Lower leg skin (tissue), 4 donors: Measurements from ENCODE around the gene KLK1. TPM values are rescaled to one million over a fixed set of nuclear protein-coding genes. Genes with fewer than 3 reads are reported as not detected.

ENCODE experiments used
- DNase-seq, 2 donors: peaks; one replicate each; pipeline ENCODE4 v3.0.0-alpha.2; 2019; ENCODE audit warnings: low spot score in 2 of 2
- H3K4me3 ChIP-seq: fragments of 200-600 bp; sonication (generic); 2 replicates; pipeline ENCODE4 v1.5.1; 2017; ENCODE audit warnings: mild to moderate bottlenecking, low read depth; ENCODE audit not compliant: poor library complexity, severe bottlenecking
- CTCF ChIP-seq, 3 donors: fragments of 450-650 bp; IDR thresholded peaks; one replicate each; pipeline ENCODE4 v1.5.1; 2016; ENCODE audit warnings: antibody characterized with exemption in 3 of 3, mild to moderate bottlenecking in 3 of 3, moderate library complexity in 2 of 3
- POLR2A ChIP-seq, 2 donors: fragments of 450-650 bp; IDR thresholded peaks; one replicate each; pipeline ENCODE4 v1.6.1; 2016 to 2017; ENCODE audit warnings: antibody characterized with exemption in 2 of 2, mild to moderate bottlenecking in 1 of 2, moderate library complexity in 1 of 2
- WGBS, 2 donors: methylation state at CpG; one replicate each; pipeline ENCODE4 v1.1.5; 2018; 5-methylcytosine and 5-hydroxymethylcytosine counted together
- intact Hi-C: fragments of 100-400 bp; cut with DNase I; formaldehyde crosslinking; loops from one replicate; pipeline ENCODE4 v1.15.0; 2023; ENCODE audit warnings: low total_unique reads
- total RNA-seq, 4 donors: library from RNA; depleted of rRNA; stranded (reverse); fragments of >200 nt; gene quantifications; one replicate each; pipeline ENCODE4 v1.1.0, GENCODE V29; 2016

The KLK1 gene
- total RNA-seq, 4 donors from 2014 or later: 35.9 to 49.9 (median 46.6) TPM

- WGBS, 2 donors: 74 to 77% methylated on average over 10 of the region's 10 CpGs
- DNase-seq: peak in 1 of 2 donors; percentile 68
- H3K4me3 ChIP-seq: no peak overlapping the region
- intact Hi-C loops: no loop called here
- TF ChIP-seq CTCF (IDR thresholded peaks at IDR 0.05): no peak
- no peak for TF ChIP-seq POLR2A (IDR thresholded peaks at IDR 0.05)
Observed at GRCh38 chr19:50839712-50840655, 16.4 kb upstream of the KLK1 start.

DNA sequence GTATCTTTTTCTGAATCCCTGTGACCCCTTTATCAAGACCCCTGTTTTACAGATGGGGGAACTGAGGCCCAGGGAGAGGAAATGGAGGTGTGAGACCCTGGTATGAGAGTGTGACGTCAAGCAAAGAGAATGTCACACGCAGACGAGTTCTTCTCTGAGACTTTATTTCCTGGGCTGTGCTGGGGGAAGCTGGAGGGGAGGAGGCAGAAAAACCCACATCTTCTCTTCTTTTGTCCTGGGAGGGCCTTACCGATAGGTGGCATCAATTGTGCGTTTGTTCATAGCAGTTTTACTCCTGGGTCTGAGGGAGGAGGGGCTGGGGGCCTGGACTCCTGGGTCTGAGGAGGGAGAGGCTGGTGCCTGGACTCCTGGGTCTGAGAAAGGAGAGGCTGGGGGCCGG, 14.7 kb upstream of the KLK1 start:
- no peak for DNase-seq
- no peak overlapping the region for H3K4me3 ChIP-seq
- TF ChIP-seq CTCF (IDR thresholded peaks at IDR 0.05): no peak
- no peak for TF ChIP-seq POLR2A (IDR thresholded peaks at IDR 0.05)
- intact Hi-C loops: no loop called here
- WGBS, 2 donors: 16 to 30% methylated on average over 6 of the region's 6 CpGs

DNA sequence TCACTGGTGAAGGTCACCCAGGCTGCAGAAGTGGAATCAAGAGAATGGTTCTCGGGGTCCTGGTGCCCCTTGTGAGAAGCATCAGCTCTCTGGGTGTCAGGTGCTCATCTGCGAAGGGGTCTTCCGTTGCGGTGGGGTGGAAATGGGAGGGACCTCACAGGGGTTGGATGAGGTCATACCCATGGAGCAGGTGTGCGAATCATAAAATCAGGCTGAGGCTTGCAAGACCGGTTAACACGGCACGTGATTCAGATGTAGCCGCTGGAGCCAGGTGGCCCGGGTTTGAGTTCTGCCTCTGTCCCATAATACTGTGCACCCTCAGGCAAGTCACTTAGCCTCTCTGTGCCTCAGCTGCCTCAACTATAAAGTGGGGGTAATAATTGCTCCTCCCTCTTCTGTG, 13.7 kb upstream of the KLK1 start:
- 38 to 55% methylated on average over 10 of the region's 10 CpGs for WGBS, 2 donors
- no peak overlapping the region for H3K4me3 ChIP-seq
- intact Hi-C loops: no loop called here
- TF ChIP-seq POLR2A (IDR thresholded peaks at IDR 0.05) (no peak), CTCF (IDR thresholded peaks at IDR 0.05) (no peak)
- DNase-seq: no peak

DNA sequence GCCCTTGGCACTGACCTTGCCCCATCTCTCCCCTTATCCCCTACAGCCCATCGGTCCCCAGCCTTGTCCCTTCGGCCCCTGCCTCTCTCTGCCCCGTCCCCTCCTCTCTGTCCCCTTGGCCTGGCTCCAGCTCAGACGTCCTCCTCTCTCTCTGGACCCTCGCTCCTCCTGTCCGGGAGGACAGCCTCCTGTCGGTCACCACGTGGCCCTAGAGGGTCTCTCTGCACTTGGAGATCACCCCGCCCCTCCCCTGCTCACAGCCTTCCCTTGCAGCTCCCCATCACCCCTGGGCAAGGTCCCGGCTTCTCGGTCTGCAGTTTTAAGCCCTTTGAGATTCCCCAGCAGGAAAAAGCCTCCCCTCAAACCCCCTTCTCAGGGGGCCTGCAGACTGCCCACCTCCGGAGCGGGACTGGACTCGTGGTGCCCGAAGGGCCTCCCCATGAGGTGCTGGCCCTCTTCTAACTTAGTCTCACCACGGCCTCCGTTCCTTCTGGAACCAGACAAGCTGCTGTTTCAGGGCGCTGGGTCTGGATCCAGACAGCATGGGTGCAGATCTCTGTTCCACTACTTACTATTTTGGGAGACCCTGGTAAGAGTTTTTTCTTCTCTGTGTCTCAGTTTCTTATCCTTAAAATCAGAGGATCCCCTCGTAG, 13.1 kb upstream of the KLK1 start:
- 28 to 34% methylated on average over 19 of the region's 19 CpGs for WGBS, 2 donors
- no peak for DNase-seq
- no peak for TF ChIP-seq CTCF (IDR thresholded peaks at IDR 0.05)
- TF ChIP-seq POLR2A (IDR thresholded peaks at IDR 0.05): no peak
- intact Hi-C loops: no loop called here
- no peak overlapping the region for H3K4me3 ChIP-seq

GRCh38 chr19:50835785-50836542, 12.4 kb upstream of the KLK1 start:
- WGBS, 2 donors: 3 to 5% methylated on average over 32 to 48 of the region's 67 CpGs
- DNase-seq: peak in 1 of 2 donors; percentile 89
- TF ChIP-seq POLR2A (IDR thresholded peaks at IDR 0.05) (no peak), CTCF (IDR thresholded peaks at IDR 0.05) (no peak)
- intact Hi-C loops: no loop called here
- peak overlapping the region; percentile 17 for H3K4me3 ChIP-seq
